Measurements from ENCODE around the gene SCRG1.

- TF ChIP-seq CTCF (IDR thresholded peaks at IDR 0.05), result no peak
- TF ChIP-seq POLR2A (IDR thresholded peaks at IDR 0.05), result no peak
These were observed 33.4 kb downstream of the SCRG1 start for GRCh38 chr4:173365359-173365996.

All from adrenal gland (tissue), 5 donors.